ENCODE data around the gene NRAP.

NRAP gene

DNA sequence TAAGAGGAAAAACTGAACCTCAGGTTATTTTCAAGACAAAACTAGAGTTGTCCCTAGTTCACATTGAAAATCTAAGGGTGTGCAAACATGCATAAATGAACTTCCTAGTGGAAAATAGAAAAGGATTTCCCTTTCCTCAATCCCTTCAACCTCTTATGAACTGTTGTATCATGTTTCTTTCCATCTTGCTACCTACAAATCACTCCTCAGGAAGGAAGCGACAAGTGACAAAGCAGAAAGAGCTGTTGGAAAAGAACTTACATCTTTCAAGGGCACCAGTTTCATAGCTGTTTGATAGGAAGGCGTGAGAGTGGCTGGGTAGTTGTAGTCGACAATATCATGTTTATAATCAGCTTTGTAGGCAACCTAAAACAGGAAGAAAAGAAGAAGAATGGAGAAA lies 23.9 kb downstream of the NRAP start:
- no peak for FAIRE-seq

DNA sequence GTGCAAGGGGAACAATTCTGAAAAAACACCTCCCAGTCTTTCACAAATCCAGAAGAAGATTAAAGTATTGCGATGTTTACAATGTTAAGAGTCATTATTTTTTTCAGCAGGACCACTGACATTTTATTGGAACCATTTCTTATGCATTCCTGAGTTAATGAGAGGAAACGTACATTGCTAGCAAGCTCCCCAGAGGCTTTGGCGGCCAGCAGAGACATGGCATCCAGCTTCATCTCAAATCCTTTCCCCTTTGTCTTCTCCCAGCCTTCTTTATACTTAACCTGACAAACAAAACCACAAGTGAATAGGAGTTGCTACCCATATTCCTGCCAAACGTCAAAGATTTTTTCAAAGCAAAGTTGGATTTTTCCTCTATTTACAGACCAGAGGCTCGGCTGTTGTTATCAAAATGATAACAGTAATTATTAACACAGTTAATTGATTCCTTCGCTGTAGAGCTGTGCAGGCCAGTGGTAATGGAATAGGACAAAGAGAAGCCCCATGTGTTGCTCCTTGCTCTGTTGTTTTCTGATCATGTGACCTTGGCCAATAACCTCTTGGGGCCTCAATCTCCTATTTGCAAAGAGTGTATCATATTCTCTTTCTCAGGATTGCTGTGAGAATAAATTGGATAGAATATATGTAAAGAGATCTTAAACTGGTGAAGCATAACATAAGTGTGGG lies 32.0 kb downstream of the NRAP start:
- no peak for FAIRE-seq

DNA sequence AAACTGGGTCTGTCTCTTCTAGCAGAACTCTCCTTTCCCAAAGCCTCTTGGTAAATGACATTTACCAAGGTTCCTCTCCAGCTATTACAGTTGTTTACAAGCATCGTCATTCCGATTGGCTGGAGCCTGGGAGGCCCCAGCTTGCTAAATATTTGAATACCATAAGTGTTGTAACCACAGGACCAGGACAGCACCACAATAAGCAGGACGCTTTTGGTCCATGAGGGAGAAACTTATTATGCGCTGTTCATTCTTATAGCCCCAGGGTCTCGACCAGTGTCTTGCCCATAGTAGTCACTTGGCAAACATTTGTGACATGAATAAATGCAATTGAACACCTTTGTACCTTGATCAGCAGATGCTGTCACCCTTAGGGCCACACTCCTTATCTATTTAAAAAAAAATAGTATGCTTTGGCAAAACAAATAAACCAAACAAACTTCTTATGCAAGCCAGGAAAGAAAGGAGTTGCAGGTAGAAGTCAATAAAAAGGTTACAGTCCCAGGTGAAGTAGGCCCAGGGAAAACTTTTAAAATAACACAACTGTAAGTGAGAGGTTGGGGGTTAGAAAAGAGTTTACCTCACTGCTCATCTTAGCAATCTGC lies 32.8 kb downstream of the NRAP start:
- FAIRE-seq = no peak

DNA sequence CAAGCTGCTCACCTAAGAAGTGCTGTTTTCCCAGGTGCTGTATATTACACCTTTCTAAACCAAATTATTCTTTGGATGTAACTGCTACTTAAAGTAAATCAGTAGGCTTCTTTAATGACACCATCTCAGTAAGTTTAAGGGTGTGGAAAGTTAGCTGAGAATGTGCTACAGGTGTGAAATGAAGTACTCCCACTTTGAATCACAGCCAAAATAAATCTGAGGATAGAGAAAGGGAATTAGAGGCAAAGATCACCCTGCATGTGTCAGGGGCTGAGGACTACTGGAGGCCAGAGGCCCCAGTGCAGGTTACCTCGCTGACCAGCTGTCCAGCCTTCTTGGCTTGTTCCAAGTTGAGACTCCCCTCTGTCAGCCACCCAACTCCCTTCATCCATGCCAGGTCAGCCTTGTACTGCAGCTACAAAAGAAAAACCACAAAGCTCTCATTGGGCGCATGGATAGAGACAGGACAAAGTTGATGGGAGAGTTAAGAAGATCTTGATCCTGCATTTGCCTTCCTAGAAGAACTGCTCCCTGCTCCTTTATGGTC lies 35.2 kb downstream of the NRAP start:
- no peak for FAIRE-seq

DNA sequence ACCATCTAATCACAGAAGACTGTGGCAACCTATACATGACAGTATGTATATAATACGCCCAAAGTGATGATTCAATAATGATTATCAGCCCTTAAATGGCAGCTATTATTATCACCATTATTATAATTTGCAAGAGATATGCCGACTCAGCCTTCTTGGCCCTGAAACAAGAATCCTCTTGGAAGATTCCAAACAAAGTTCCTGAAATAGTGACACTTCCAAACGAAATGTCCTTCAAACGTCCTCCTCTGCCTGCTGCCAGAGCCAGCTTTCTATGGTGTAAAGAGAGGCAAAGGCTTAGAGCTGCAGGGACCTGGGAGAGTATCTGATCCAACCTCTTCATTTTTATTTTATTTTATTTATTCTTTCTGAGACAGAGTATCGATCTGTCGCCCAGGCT lies 36.0 kb downstream of the NRAP start:
- FAIRE-seq = no peak

DNA sequence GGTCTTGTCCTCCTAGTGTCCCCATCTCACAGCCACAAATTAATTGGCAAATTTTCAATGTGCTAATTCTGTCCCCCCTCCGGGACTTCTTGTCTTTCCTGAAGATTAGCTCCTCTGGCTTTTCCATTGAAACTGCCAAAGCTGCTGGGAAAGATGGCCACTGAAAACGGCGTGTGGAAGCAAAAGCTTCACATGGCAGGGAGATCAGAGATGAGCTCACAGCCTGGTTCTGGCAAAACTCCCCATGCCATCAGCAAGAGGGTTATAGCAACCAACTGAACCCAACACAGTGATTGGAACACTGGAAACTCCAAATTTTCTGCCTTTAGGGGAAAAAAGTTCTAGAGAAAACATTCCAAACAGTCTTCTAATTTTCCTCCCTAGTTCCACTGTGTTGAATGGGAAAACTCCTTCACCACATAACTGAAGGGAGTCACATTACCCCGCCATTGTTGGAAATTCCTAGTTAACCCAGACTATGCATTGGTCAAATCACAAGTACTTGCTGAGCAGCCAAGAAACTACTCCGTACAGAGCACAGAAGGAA lies 37.0 kb downstream of the NRAP start:
- no peak for FAIRE-seq

DNA sequence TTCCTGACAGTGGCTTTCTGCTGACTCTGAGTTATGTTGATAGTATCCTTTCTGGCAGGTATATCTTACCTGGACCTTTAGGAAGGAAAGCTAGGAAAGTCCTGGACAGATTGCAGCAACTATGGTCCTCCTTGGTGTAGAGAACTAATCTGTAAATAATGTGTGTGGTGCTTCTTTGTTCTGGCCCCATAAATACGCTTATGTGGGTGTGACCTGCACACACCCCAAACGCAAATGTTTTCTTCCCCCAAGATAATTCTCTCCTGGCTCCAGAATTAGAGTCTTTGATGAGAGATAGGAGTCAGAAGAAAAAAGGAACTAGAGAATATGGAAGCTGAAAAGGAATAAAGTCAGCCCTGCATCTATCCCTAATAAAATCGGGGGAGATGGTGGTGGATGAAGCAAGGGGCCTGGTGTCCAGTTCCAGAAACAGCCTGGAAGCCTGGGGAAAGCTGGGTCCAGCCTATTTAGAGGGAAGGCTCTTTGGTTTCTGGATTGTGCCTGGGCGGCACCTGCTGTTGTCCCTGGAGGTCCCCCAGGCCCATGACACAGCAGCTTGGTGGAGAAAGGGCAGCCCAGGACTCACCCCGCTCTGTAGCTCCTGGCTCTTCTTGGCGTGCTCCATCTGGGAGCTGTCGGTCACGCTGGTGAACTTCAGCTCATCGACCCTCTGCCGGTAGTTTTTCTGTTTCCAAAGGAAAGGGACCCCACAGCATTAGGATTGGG lies 38.2 kb downstream of the NRAP start:
- FAIRE-seq = no peak

DNA sequence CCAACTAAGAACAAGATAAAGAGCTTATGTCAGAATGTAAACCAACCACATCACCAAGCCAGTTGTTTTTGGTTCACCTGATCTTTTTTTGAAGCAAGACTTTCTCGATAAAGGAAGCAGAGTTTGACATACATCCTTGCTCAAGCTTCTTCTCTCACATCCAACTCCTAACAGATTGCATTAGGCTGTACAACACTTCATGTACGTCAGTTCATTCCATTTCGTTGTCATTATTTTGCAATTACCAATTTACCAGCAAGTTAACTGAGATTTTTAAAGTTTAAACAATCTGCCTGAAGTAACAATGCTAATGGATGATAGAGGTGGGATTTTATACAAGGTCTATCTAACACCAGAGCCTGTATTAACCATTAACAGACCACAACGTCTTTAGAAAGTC lies 41.0 kb downstream of the NRAP start:
- no peak for FAIRE-seq

DNA sequence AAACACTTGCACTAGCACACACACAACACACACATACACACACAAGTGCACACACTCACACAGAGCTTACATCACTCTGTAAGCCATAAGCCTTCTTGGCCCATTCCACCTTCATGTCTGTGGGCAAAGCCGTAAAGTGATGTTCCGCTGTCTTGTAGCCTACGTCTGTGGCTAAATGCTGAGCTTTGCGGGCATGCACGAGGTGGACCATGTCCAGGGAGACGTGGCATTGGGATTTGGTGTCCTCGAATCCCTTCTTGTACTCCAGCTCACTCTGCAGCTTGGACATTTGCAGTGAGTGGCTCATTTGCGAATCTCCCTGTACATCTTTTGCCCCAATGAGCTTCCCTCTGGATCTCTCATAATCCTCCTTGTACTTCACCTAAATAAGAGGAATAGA lies 42.0 kb downstream of the NRAP start:
- FAIRE-seq = no peak

DNA sequence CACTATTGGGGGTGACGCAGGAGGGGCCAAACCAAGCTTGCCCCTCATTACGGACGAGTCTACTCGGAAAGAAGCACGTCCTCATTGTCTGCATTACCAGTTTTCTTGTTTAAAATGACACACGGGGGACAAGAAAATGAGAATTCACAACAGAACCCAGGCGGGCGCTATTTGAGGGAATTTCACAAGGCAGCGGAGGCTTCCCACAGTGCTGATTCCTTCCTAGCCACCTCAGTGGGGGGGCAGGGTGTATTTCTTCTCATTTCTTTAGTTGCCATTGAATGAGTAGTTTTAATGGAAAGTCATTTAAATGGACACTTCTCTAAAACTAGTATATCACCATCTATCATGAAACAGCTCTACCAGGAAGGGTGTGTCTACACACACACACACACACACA lies 42.9 kb downstream of the NRAP start:
- FAIRE-seq = no peak

DNA sequence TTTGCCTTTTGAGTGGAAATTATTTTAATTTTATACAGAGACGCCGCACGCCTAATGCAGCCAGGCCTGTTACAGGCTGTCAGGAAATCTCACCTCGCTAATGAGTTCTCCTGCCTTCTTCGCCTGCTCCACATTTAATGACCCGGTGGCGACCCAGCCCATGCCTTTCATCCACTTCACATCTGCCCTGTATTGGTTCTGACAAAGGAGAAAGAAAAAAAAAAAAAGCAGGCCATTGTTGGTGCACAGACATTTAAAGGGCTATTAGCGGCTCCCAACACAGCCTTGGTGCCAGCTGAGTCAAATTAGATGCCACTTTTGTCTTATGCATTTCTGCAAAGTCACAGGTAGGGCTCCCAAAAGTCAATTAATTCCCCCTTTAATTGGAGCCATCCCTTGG lies 43.3 kb downstream of the NRAP start:
- no peak for FAIRE-seq

DNA sequence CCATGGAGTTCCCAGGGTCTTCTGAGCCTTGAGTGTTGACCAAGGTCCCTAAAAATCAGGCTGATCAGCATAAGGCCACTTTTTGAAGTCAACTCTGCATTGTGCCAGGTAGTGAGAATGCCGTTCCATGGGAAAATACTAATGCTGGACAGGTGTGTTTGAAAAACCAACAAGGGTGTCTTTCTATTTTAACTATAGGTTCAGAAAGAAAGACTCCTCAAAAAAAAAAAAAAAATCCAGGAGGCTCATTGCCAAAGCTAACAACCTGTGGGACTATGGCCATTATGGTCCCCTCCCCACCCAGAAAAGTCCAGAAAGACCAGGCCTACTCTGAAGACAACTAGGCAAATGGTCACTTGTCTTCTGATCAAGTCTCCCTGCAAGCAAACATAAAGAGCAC lies 44.4 kb downstream of the NRAP start:
- no peak for FAIRE-seq

DNA sequence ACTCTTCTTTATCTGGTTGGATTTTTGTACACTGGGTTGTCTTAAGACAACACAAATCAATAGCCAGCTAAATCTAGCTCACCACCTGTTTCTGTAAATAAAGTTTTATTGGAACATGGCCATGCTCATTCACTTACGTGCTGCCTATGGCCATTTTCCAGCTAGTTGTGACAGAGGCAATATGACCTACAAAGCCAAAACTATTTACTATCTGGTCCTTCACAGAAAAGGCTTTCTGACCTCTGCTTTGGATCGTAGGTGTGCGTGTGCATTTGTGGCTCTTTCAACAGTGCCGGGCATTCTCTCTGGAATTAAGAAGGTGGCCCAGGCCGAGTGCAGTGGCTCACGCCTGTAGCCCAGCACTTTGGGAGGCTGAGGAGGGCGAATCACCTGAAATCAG lies 45.5 kb downstream of the NRAP start:
- FAIRE-seq = no peak

DNA sequence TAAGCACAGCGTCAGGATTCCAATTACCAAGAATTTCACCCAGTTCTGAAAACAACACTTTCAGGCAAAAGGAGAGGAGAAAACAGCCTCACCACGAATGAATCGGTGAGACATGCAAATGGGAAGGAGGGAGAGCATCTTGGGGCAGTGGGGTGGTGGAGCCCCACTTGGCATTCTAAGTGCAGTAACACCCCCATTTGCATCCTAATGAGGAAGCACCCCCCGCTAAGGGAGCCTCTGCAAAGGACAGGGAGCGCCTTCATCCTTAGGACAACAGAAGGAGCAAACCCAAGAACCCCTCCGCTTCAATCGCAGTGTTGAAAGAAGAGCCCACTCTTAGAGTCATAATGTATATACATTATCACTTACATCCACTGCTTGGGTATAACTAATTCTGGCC lies 46.8 kb downstream of the NRAP start:
- no peak for FAIRE-seq

DNA sequence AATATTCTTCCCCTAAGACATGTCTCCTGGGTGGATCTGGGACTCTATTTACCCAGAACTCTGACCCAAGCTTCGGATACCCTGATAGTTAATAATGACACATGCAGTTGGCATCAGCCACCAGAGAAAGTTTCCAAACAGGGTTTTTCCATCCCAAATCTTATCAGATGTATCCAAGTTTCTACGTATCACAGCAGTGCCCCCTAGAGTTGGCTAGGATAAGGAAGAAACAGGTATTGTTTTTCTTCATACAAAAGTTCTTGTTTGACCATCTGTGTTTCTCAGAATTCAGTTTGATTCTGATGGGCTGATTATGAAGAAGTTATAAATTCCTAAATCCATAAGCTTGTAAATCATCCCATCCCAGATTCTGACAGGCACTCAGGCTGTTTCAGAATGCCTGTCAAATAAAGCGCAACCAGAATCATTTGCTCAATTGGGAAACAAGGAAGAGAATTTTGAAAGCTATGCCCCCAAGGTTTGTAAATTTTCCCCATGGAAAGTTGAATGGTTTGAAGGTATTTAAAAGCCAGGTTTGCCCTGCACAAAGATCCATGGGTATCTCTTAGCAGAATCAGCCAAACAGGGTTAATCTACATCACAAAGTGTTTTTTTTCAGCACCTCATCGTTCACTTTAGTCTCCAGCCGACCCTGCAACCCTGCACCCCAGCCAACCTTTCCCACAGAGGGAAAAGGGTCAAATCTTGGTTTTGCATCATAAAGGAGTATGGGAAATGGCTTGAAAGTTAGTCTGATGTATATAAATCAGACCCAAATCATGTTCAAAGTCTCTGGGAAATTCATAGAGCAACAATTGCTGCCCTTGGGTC lies 47.4 kb downstream of the NRAP start:
- FAIRE-seq = no peak

DNA sequence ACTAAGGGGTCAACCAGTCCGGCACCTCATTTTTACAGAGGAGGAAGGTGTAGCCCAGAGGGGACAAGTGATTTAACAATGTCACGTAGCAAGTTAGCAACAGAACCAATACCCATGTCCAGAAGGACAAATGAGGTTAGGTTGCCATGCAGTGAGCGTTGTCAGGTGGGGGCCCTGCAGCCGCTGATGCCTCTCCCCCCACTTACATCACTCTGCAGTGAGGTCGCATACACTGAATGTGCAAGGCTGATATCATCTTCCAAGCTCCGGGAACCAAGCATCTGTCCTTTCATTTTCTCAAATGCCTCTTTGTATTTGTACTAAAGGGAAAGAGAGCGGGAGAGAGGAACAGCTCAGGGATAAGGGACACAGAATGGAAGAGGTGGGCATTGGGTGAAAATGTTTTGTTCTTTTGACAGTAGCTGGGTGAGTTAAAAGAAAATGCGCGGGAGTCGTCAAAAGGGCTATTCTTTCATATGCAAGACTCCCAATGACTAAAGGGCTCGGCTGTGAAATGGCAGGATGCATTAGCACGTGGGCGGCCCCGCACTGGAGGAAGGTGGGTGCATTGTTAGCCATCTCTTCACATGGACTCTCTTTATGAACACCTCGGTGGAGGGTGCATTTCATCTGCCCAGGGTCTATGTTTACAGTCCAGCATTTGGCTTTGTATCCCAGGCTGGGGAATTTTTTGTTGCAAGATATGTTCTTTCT lies 49.7 kb downstream of the NRAP start:
- FAIRE-seq = no peak

DNA sequence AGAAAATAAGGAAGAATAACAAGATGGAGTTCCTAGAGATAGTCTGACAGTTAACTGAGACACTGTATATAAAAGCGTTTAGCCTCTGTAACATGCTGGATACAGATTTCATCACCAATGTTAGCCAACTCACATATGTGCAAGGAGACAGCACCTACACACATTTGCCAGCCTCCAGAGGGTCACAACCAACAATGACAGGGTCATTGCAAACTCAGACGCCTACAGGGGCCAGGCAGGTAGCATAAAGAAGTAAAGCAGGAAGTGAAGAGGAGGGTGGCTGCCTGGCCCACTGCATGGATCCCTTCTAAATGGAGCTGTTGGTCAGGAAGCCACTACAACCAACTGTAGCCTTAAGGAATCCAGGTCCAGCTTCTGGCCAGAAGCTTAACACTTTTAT lies 50.4 kb downstream of the NRAP start:
- no peak for FAIRE-seq

DNA sequence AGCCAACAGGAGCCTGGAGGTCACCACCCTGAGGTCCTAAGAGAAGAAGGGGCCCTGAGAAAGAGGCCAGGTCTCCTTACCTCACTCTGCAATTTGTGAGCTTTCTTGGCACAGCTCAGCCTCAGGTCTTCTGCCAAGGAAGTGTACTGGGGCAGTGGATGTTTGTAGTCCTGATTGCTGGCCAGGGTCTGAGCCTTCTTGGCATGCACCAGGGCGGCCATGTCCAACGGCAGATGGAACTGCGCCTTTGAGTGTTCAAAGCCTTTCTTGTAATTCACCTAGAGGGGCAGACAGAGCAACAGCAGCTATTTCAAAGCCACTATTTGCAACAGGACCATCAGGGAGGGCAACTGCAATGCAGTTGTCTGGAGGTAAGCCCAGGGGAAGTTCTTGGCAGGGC lies 51.7 kb downstream of the NRAP start:
- FAIRE-seq = no peak

DNA sequence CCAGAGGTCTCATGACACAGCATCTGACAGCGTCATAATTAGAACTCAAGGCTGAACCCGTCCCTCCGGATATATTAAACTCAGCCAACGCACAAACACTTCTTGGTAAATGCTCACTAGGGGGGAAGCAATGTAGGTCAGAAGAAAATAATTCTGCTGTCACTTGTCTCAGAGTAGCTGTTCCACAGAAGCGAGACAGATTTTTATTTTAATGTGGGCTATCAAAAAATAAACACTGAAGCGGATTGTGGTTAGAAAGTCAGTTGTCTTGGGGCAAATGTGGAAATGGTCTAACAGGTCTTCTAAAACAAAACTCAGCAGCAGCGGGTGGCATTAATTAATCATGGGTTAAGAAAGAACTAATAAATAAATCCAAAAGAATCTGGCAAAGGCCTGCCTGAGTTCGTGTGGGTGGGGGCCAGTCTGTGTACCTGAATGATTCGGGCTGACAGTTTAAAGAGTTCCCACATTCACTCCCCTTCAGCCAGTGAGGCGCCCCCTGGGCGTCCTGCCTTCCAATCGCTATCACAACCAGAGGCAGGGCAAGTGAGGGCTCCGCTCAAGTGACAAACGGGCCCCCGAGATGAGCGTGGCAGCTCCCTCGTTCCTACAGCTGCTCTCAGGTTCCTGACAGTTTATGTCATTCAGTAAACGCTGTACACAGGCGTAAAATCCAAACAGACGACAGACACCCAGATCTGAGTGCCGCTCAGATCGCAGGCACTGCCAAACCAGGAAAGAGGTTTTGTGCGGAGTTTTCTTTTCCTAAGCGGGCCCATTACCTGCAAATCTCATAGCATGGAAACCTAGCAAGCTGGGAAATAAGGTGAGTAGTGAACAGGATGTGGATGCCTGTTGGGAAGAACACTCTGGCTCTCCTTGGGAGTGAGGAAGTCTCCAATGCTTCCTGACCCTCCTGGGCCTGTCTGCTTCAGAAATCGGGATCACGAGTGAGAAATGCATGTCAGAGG lies 52.9 kb downstream of the NRAP start:
- FAIRE-seq = no peak

DNA sequence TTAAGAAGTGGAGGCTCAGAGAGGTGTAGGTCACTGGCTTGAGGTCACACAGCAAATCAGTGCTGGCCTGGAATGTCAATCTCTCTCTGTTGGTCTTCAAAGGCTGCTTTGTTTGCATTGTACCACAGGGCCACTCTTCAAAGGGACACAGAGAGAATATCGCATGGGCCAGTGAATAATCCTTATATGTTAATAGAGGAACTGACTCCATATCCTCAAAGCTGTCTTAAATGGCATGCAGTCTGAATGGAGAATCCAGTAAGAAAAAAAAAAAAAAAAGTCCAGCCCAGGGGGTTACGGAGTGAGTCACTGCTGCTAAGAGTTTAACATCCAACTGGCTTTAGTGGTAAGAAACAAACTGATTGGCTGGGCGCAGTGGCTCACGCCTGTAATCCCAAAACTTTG lies 54.1 kb downstream of the NRAP start:
- FAIRE-seq = no peak

All from TTC549 (cell line).